Trophoblast cell (in vitro differentiated cells and primary cell): ENCODE data around the gene OSM.

Experiments used
- DNase-seq, 2 donors: peaks; one replicate each; pipeline ENCODE4 v3.0.0-alpha.2; 2016
- H2AFZ ChIP-seq: 2 replicates; pipeline ENCODE4 v1.6.1; 2013; ENCODE audit warnings: low read length, moderate library complexity, mild to moderate bottlenecking; ENCODE audit not compliant: insufficient read depth, poor library complexity
- H2AK5ac ChIP-seq: 2 replicates; pipeline ENCODE4 v1.6.1; 2013; ENCODE audit warnings: mild to moderate bottlenecking, low read length
- H2BK120ac ChIP-seq: 2 replicates; pipeline ENCODE4 v1.6.1; 2013; ENCODE audit warnings: low read length, mild to moderate bottlenecking, moderate library complexity; ENCODE audit not compliant: insufficient read depth, poor library complexity
- H2BK12ac ChIP-seq: 2 replicates; pipeline ENCODE4 v1.6.1; 2013; ENCODE audit warnings: mild to moderate bottlenecking, low read length, moderate library complexity
- H2BK5ac ChIP-seq: 2 replicates; pipeline ENCODE4 v1.6.1; 2013; ENCODE audit warnings: low read length, low read depth, moderate library complexity, mild to moderate bottlenecking; ENCODE audit not compliant: poor library complexity
- H3K14ac ChIP-seq: 2 replicates; pipeline ENCODE4 v1.6.1; 2013; ENCODE audit warnings: mild to moderate bottlenecking, low read length
- H3K18ac ChIP-seq: 2 replicates; pipeline ENCODE4 v1.6.1; 2013; ENCODE audit warnings: mild to moderate bottlenecking, low read length
- H3K23ac ChIP-seq: 2 replicates; pipeline ENCODE4 v1.6.1; 2013; ENCODE audit warnings: low read length
- H3K27ac ChIP-seq: 2 replicates; pipeline ENCODE4 v1.5.1; 2013; ENCODE audit warnings: low read depth, mild to moderate bottlenecking, inconsistent platforms, low read length, moderate library complexity
- H3K27me3 ChIP-seq: 2 replicates; pipeline ENCODE4 v1.6.1; 2013; ENCODE audit warnings: inconsistent platforms, mild to moderate bottlenecking, low read length, moderate library complexity; ENCODE audit not compliant: insufficient read depth
- H3K36me3 ChIP-seq, 2 experiments: 1 replicate in 1 of 2; 2 replicates in 1 of 2; pipeline ENCODE4 v1.6.1; 2013; ENCODE audit warnings: low read length in 2 of 2, mild to moderate bottlenecking in 2 of 2, moderate library complexity in 1 of 2; ENCODE audit not compliant: insufficient read depth in 2 of 2, control insufficient read depth in 1 of 2
- H3K4ac ChIP-seq: 2 replicates; pipeline ENCODE4 v1.6.1; 2013; ENCODE audit warnings: low read depth, mild to moderate bottlenecking, low read length, moderate library complexity
- H3K4me1 ChIP-seq, 2 experiments: 1 replicate in 1 of 2; 2 replicates in 1 of 2; pipeline ENCODE4 v1.6.1; 2013; ENCODE audit warnings: low read length in 2 of 2, mild to moderate bottlenecking in 2 of 2, moderate library complexity in 1 of 2; ENCODE audit not compliant: insufficient read depth in 2 of 2, control insufficient read depth in 1 of 2
- H3K4me2 ChIP-seq: 2 replicates; pipeline ENCODE4 v1.6.1; 2013; ENCODE audit warnings: inconsistent platforms, mild to moderate bottlenecking, low read length, moderate library complexity
- H3K4me3 ChIP-seq: 2 replicates; pipeline ENCODE4 v1.5.1; 2013; ENCODE audit warnings: mild to moderate bottlenecking, low read depth, low read length, inconsistent platforms
- H3K79me1 ChIP-seq: one replicate; pipeline ENCODE4 v1.6.1; 2013; ENCODE audit warnings: low read length
- H3K79me2 ChIP-seq: 2 replicates; pipeline ENCODE4 v1.6.1; 2013; ENCODE audit warnings: low read length, mild to moderate bottlenecking; ENCODE audit not compliant: control insufficient read depth, insufficient read depth, poor library complexity
- H3K9ac ChIP-seq: 2 replicates; pipeline ENCODE4 v1.6.1; 2013; ENCODE audit warnings: mild to moderate bottlenecking, low read length
- H3K9me3 ChIP-seq: 2 replicates; pipeline ENCODE4 v1.6.1; 2013; ENCODE audit warnings: low read depth, mild to moderate bottlenecking, control low read depth, inconsistent platforms, low read length; ENCODE audit not compliant: insufficient read depth
- H4K12ac ChIP-seq: 2 replicates; pipeline ENCODE4 v1.6.1; 2013; ENCODE audit warnings: low read depth, mild to moderate bottlenecking, low read length, moderate library complexity
- H4K8ac ChIP-seq: 2 replicates; pipeline ENCODE4 v1.6.1; 2013; ENCODE audit warnings: low read depth, mild to moderate bottlenecking, low read length, moderate library complexity
- H4K91ac ChIP-seq: one replicate; pipeline ENCODE4 v1.6.1; 2013; ENCODE audit warnings: low read depth, mild to moderate bottlenecking, low read length, moderate library complexity
- WGBS: extraction: QIAGEN DNeasy Blood & Tissue Kit; methylation state at CpG from one replicate; pipeline ENCODE4 v1.1.7; 2013; ENCODE audit warnings: missing lambda C conversion rate; ENCODE audit not compliant: insufficient read length, insufficient coverage; ENCODE audit errors: extremely low coverage; 5-methylcytosine and 5-hydroxymethylcytosine counted together

Gene OSM

DNA sequence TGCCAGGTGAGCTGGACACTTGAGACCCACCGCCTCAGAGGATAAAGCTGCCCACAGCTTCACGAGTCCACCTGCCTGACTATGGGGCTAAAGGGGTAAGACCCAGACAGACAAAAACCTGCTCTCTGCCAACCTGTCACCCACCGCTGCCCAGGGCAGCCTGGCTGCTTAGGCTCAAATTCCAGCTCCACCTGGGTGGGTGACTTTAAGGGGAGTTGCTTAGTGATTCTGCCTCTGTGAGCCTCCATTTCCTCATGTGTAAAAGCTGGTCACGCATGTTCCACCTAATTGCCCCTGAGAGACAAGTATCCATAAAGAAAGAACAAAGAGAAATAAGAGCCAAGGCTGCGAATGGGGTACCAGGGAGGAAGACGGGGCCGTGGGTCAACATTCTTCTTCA lies 26.4 kb upstream of the OSM start:
- H4K91ac ChIP-seq, result no peak overlapping the region
- H4K8ac ChIP-seq, result no peak overlapping the region
- no peak overlapping the region for H2BK12ac ChIP-seq
- H3K14ac ChIP-seq, result no peak overlapping the region
- no peak overlapping the region for H2AFZ ChIP-seq
- H3K27me3 ChIP-seq, result no peaks in the 10 kb centered on the region
- no peak overlapping the region for H2AK5ac ChIP-seq
- H4K12ac ChIP-seq, result no peak overlapping the region
- H3K4me2 ChIP-seq, result no peak overlapping the region
- H3K23ac ChIP-seq, result no peak overlapping the region
- DNase-seq, result no peak
- no peak overlapping the region for H2BK5ac ChIP-seq
- H3K9ac ChIP-seq, result no peak overlapping the region
- no peak overlapping the region for H3K4ac ChIP-seq
- H3K79me2 ChIP-seq, result peaks cover 6% of the 10 kb centered on the region
- H3K27ac ChIP-seq, result no peak overlapping the region
- no peaks in the 10 kb centered on the region for H3K9me3 ChIP-seq
- H3K36me3 ChIP-seq, result peaks cover 65 to 68% of the 10 kb centered on the region in 2 experiments
- H3K18ac ChIP-seq, result no peak overlapping the region
- WGBS, result no CpG with 5 or more reads among the region's 7 CpGs
- peaks cover 17% of the 10 kb centered on the region for H3K79me1 ChIP-seq
- no peak overlapping the region for H2BK120ac ChIP-seq
- peaks cover 31 to 40% of the 10 kb centered on the region in 2 experiments for H3K4me1 ChIP-seq
- no peak overlapping the region for H3K4me3 ChIP-seq

GRCh38 chr22:30292069-30292970 lies 25.7 kb upstream of the OSM start:
- peaks cover 58 to 61% of the 10 kb centered on the region in 2 experiments for H3K36me3 ChIP-seq
- H3K4me2 ChIP-seq, result no peak overlapping the region
- H2BK5ac ChIP-seq, result no peak overlapping the region
- no peak overlapping the region for H2BK12ac ChIP-seq
- no peak overlapping the region for H3K4me3 ChIP-seq
- H3K27ac ChIP-seq, result no peak overlapping the region
- no CpG with 5 or more reads among the region's 18 CpGs for WGBS
- H3K23ac ChIP-seq, result no peak overlapping the region
- H3K9me3 ChIP-seq, result no peaks in the 10 kb centered on the region
- H4K91ac ChIP-seq, result no peak overlapping the region
- peaks cover 6% of the 10 kb centered on the region for H3K79me2 ChIP-seq
- peaks cover 24 to 33% of the 10 kb centered on the region in 2 experiments for H3K4me1 ChIP-seq
- H2AFZ ChIP-seq, result no peak overlapping the region
- no peak overlapping the region for H3K9ac ChIP-seq
- no peak overlapping the region for H2AK5ac ChIP-seq
- no peaks in the 10 kb centered on the region for H3K27me3 ChIP-seq
- no peak overlapping the region for H4K8ac ChIP-seq
- no peak overlapping the region for H3K14ac ChIP-seq
- no peak overlapping the region for H3K18ac ChIP-seq
- no peak overlapping the region for H4K12ac ChIP-seq
- no peak overlapping the region for H3K4ac ChIP-seq
- no peak overlapping the region for H2BK120ac ChIP-seq
- peaks cover 14% of the 10 kb centered on the region for H3K79me1 ChIP-seq
- no peak for DNase-seq

- H3K4ac ChIP-seq, result no peak overlapping the region
- H4K12ac ChIP-seq, result peak overlapping the region; percentile 12
- no peak overlapping the region for H3K14ac ChIP-seq
- H3K23ac ChIP-seq, result no peak overlapping the region
- H3K9ac ChIP-seq, result no peak overlapping the region
- no peak overlapping the region for H2AFZ ChIP-seq
- H3K4me1 ChIP-seq, result peaks cover 24 to 27% of the 10 kb centered on the region in 2 experiments
- H3K4me2 ChIP-seq, result no peak overlapping the region
- no peak overlapping the region for H2BK120ac ChIP-seq
- peaks cover 55 to 58% of the 10 kb centered on the region in 2 experiments for H3K36me3 ChIP-seq
- H2BK12ac ChIP-seq, result no peak overlapping the region
- H3K79me1 ChIP-seq, result peaks cover 10% of the 10 kb centered on the region
- peak overlapping the region; percentile 1 for H4K91ac ChIP-seq
- no peak overlapping the region for H2AK5ac ChIP-seq
- no peaks in the 10 kb centered on the region for H3K9me3 ChIP-seq
- H2BK5ac ChIP-seq, result no peak overlapping the region
- whole genome bisulfite sequencing, result no CpG with 5 or more reads among the region's 13 CpGs
- H3K79me2 ChIP-seq, result peaks cover 6% of the 10 kb centered on the region
- DNase-seq, result peak; percentile 38 to 39
- H3K4me3 ChIP-seq, result no peak overlapping the region
- no peaks in the 10 kb centered on the region for H3K27me3 ChIP-seq
- no peak overlapping the region for H4K8ac ChIP-seq
- no peak overlapping the region for H3K18ac ChIP-seq
- peak overlapping the region; percentile 37 for H3K27ac ChIP-seq
These were observed 24.6 kb upstream of the OSM start for GRCh38 chr22:30291058-30291892.

- Histone ChIP-seq H3K27ac (peak overlapping the region; percentile 54), H3K4ac (no peak overlapping the region), H3K27me3 (no peaks in the 10 kb centered on the region), H3K79me2 (peaks cover 6% of the 10 kb centered on the region), H4K91ac (no peak overlapping the region), H3K36me3 (peaks cover 55 to 57% of the 10 kb centered on the region in 2 experiments), H4K8ac (no peak overlapping the region), H3K18ac (peak overlapping the region; percentile 0), H2AK5ac (peak overlapping the region; percentile 21), H2BK120ac (no peak overlapping the region), H2BK5ac (no peak overlapping the region), H2BK12ac (no peak overlapping the region), H3K9me3 (peaks cover 3% of the 10 kb centered on the region), H3K14ac (peak overlapping the region; percentile 26), H3K4me2 (no peak overlapping the region), H3K4me1 (peaks cover 24 to 27% of the 10 kb centered on the region in 2 experiments), H3K23ac (no peak overlapping the region), H4K12ac (no peak overlapping the region), H2AFZ (no peak overlapping the region), H3K4me3 (no peak overlapping the region), H3K9ac (no peak overlapping the region), H3K79me1 (peaks cover 10% of the 10 kb centered on the region)
- no CpG with 5 or more reads among the region's 3 CpGs for WGBS
- DNase-seq, result peak; percentile 62 to 70
These were observed 23.8 kb upstream of the OSM start for GRCh38 chr22:30290342-30291057.
